Activated CD4-positive, alpha-beta T cell treated with anti-CD3 and anti-CD28 coated beads, Interleukin-2, amount 10 ng/mL, durations not matched to agents 7 days and 5 days (primary cell): ENCODE data around the gene MOV10. TPM values are rescaled to one million over a fixed set of nuclear protein-coding genes. Genes with fewer than 3 reads are reported as not detected.
A peak's percentile ranks its signal among the peaks of the same experiment; 100 is the strongest.

Experiments used
- CTCF ChIA-PET: fragments of 350-600 bp; sonication (Branson Sonifier 250); formaldehyde crosslinking; loops from one replicate; lab custom pipeline; 2021; ENCODE audit warnings: antibody characterized with exemption; lab: Charles Lee
- POLR2A ChIA-PET: fragments of 350-600 bp; sonication (Branson Sonifier 250); formaldehyde crosslinking; loops from one replicate; lab custom pipeline; 2021; ENCODE audit warnings: antibody characterized with exemption; lab: Charles Lee
- DNase-seq: peaks from one replicate; pipeline ENCODE4 v3.0.0-alpha.2; 2020
- H3K27ac Mint-ChIP-seq: one replicate; pipeline ENCODE4 v1.8.0; 2021; ENCODE audit warnings: mild to moderate bottlenecking, moderate library complexity, mixed read lengths
- H3K27me3 Mint-ChIP-seq: one replicate; pipeline ENCODE4 v1.8.0; 2021; ENCODE audit warnings: mixed read lengths
- H3K36me3 Mint-ChIP-seq: one replicate; pipeline ENCODE4 v1.8.0; 2021; ENCODE audit warnings: low read depth, mixed read lengths
- H3K4me1 Mint-ChIP-seq: one replicate; pipeline ENCODE4 v1.8.0; 2021; ENCODE audit warnings: mixed read lengths
- H3K4me3 Mint-ChIP-seq: one replicate; pipeline ENCODE4 v1.8.0; 2021; ENCODE audit warnings: mild to moderate bottlenecking, moderate library complexity, mixed read lengths
- H3K9me3 Mint-ChIP-seq: one replicate; pipeline ENCODE4 v1.8.0; 2021; ENCODE audit warnings: mixed read lengths
- total RNA-seq, 2 experiments: library from RNA; stranded (reverse); gene quantifications; one replicate each; pipeline ENCODE4 v1.2.3, GENCODE V29; 2021

Gene MOV10
- total RNA-seq, 2 experiments from 2014 or later: 118 to 126 TPM

GRCh38 chr1:112712191-112712590 lies 37.7 kb downstream of the MOV10 start:
- H3K27me3 Mint-ChIP-seq: peaks cover 60% of the 10 kb centered on the region
- no peak overlapping the region for H3K27ac Mint-ChIP-seq
- peaks cover 31% of the 10 kb centered on the region for H3K4me1 Mint-ChIP-seq
- POLR2A ChIA-PET: no interaction called here
- CTCF ChIA-PET: interaction anchor here (1.0 to 3.8 kb wide), 2 partner anchors 321 to 366 kb away, joined by 3 to 16 read pairs; no protein-coding TSS in a partner anchor
- no peaks in the 10 kb centered on the region for H3K9me3 Mint-ChIP-seq
- no peak overlapping the region for H3K4me3 Mint-ChIP-seq
- H3K36me3 Mint-ChIP-seq: no peaks in the 10 kb centered on the region
- no peak for DNase-seq

GRCh38 chr1:112712701-112713128 lies 38.3 kb downstream of the MOV10 start:
- Mint-ChIP-seq H3K4me1 (peaks cover 27% of the 10 kb centered on the region), H3K9me3 (no peaks in the 10 kb centered on the region), H3K4me3 (no peak overlapping the region), H3K27me3 (peaks cover 60% of the 10 kb centered on the region), H3K36me3 (no peaks in the 10 kb centered on the region), H3K27ac (no peak overlapping the region)
- ChIA-PET POLR2A (no interaction called here), CTCF (interaction anchor here (0.6 to 3.8 kb wide), 3 partner anchors 39 to 366 kb away, joined by 3 to 16 read pairs (median 4); no protein-coding TSS in a partner anchor)
- DNase-seq: no peak

GRCh38 chr1:112713466-112714312 lies 39.2 kb downstream of the MOV10 start:
- H3K4me3 Mint-ChIP-seq: peak overlapping the region; percentile 15
- CTCF ChIA-PET: interaction anchor here (1.3 to 4.7 kb wide), 5 partner anchors 9 to 359 kb away, joined by 4 to 34 read pairs (median 16); partner anchors contain the start of gene LRIG2
- H3K27ac Mint-ChIP-seq: no peak overlapping the region
- H3K27me3 Mint-ChIP-seq: peaks cover 54% of the 10 kb centered on the region
- peaks cover 25% of the 10 kb centered on the region for H3K4me1 Mint-ChIP-seq
- POLR2A ChIA-PET: no interaction called here
- no peak for DNase-seq
- no peaks in the 10 kb centered on the region for H3K9me3 Mint-ChIP-seq
- no peaks in the 10 kb centered on the region for H3K36me3 Mint-ChIP-seq

- Mint-ChIP-seq H3K27ac (no peak overlapping the region), H3K27me3 (peaks cover 47% of the 10 kb centered on the region), H3K4me1 (peaks cover 25% of the 10 kb centered on the region), H3K9me3 (no peaks in the 10 kb centered on the region), H3K4me3 (peak overlapping the region; percentile 69), H3K36me3 (no peaks in the 10 kb centered on the region)
- POLR2A ChIA-PET: no interaction called here
- CTCF ChIA-PET: interaction anchor here (0.6 to 6.0 kb wide), 13 partner anchors 9 to 1519 kb away, joined by 3 to 45 read pairs (median 4); partner anchors contain the start of genes LRIG2, MOV10 and ST7L
- DNase-seq: no peak
Measured at GRCh38 chr1:112714313-112715263, 40.1 kb downstream of the MOV10 start.

GRCh38 chr1:112715264-112716053 lies 41.0 kb downstream of the MOV10 start, which contains the start of gene PPM1J:
Gene PPM1J (minus strand): TSS chr1:112715332. CDS start chr1:112715301, 31 bp downstream.
- peak; percentile 97 for DNase-seq
- H3K4me3 Mint-ChIP-seq: peak within 1 kb of the TSS; percentile 78
- H3K36me3 Mint-ChIP-seq: no peaks in the 10 kb centered on the region
- H3K4me1 Mint-ChIP-seq: peaks cover 25% of the 10 kb centered on the region
- peak within 1 kb of the TSS; percentile 68 for H3K27ac Mint-ChIP-seq
- H3K27me3 Mint-ChIP-seq: peaks cover 47% of the 10 kb centered on the region
- H3K9me3 Mint-ChIP-seq: no peaks in the 10 kb centered on the region
- ChIA-PET CTCF (interaction anchor here (0.6 to 6.0 kb wide), 19 partner anchors 8 to 1520 kb away, joined by 3 to 45 read pairs (median 3); partner anchors contain the start of genes LRIG2, MOV10, RHOC and ST7L), POLR2A (no interaction called here)

- peaks cover 25% of the 10 kb centered on the region for H3K4me1 Mint-ChIP-seq
- H3K36me3 Mint-ChIP-seq: no peaks in the 10 kb centered on the region
- H3K27me3 Mint-ChIP-seq: peaks cover 43% of the 10 kb centered on the region
- ChIA-PET CTCF (interaction anchor here (0.6 to 6.0 kb wide), 15 partner anchors 9 to 356 kb away, joined by 3 to 45 read pairs (median 4); partner anchors contain the start of genes LRIG2 and RHOC), POLR2A (no interaction called here)
- DNase-seq: peak; percentile 81
- H3K27ac Mint-ChIP-seq: no peak overlapping the region
- H3K9me3 Mint-ChIP-seq: no peaks in the 10 kb centered on the region
- peak overlapping the region; percentile 78 for H3K4me3 Mint-ChIP-seq
Measured at GRCh38 chr1:112716133-112716720, 41.8 kb downstream of the MOV10 start.

- H3K27ac Mint-ChIP-seq: no peak overlapping the region
- peaks cover 46% of the 10 kb centered on the region for H3K27me3 Mint-ChIP-seq
- DNase-seq: no peak
- H3K9me3 Mint-ChIP-seq: no peaks in the 10 kb centered on the region
- no peaks in the 10 kb centered on the region for H3K36me3 Mint-ChIP-seq
- H3K4me1 Mint-ChIP-seq: peaks cover 26% of the 10 kb centered on the region
- no peak overlapping the region for H3K4me3 Mint-ChIP-seq
- POLR2A ChIA-PET: interaction anchor here (0.6 kb wide), 1 partner anchor 1625 kb away, joined by 4 read pairs; no protein-coding TSS in a partner anchor
- CTCF ChIA-PET: interaction anchor here (1.0 to 6.0 kb wide), 8 partner anchors 8 to 87 kb away, joined by 3 to 45 read pairs (median 3); no protein-coding TSS in a partner anchor
Measured at GRCh38 chr1:112717263-112717873, 42.9 kb downstream of the MOV10 start.

- peak; percentile 78 for DNase-seq
- peaks cover 34% of the 10 kb centered on the region for H3K4me1 Mint-ChIP-seq
- POLR2A ChIA-PET: interaction anchor here (0.6 kb wide), 2 partner anchors 355 to 1665 kb away, joined by 3 to 8 read pairs; no protein-coding TSS in a partner anchor
- CTCF ChIA-PET: interaction anchor here (0.6 to 6.0 kb wide), 14 partner anchors 10 to 767 kb away, joined by 3 to 45 read pairs (median 4); partner anchors contain the start of genes LRIG2 and MOV10
- H3K9me3 Mint-ChIP-seq: no peaks in the 10 kb centered on the region
- peaks cover 33% of the 10 kb centered on the region for H3K27me3 Mint-ChIP-seq
- no peak overlapping the region for H3K27ac Mint-ChIP-seq
- H3K36me3 Mint-ChIP-seq: no peaks in the 10 kb centered on the region
- H3K4me3 Mint-ChIP-seq: no peak overlapping the region
Measured at GRCh38 chr1:112718691-112719418, 44.4 kb downstream of the MOV10 start.

GRCh38 chr1:112719706-112720105 lies 45.2 kb downstream of the MOV10 start:
- H3K4me3 Mint-ChIP-seq: no peak overlapping the region
- H3K27me3 Mint-ChIP-seq: peaks cover 25% of the 10 kb centered on the region
- CTCF ChIA-PET: interaction anchor here (0.7 to 6.0 kb wide), 8 partner anchors 10 to 353 kb away, joined by 3 to 45 read pairs (median 6); partner anchors contain the start of genes LRIG2 and MOV10
- POLR2A ChIA-PET: interaction anchor here (0.6 kb wide), 1 partner anchor 1665 kb away, joined by 8 read pairs; no protein-coding TSS in a partner anchor
- peaks cover 27% of the 10 kb centered on the region for H3K4me1 Mint-ChIP-seq
- H3K36me3 Mint-ChIP-seq: no peaks in the 10 kb centered on the region
- H3K27ac Mint-ChIP-seq: no peak overlapping the region
- no peak for DNase-seq
- no peaks in the 10 kb centered on the region for H3K9me3 Mint-ChIP-seq

GRCh38 chr1:112720800-112721199 lies 46.3 kb downstream of the MOV10 start:
- Mint-ChIP-seq H3K36me3 (no peaks in the 10 kb centered on the region), H3K9me3 (no peaks in the 10 kb centered on the region), H3K27me3 (peaks cover 25% of the 10 kb centered on the region), H3K27ac (no peak overlapping the region), H3K4me3 (no peak overlapping the region), H3K4me1 (peaks cover 22% of the 10 kb centered on the region)
- ChIA-PET CTCF (interaction anchor here (1.1 to 4.5 kb wide), 3 partner anchors 33 to 83 kb away, joined by 3 to 36 read pairs (median 3); no protein-coding TSS in a partner anchor), POLR2A (no interaction called here)
- no peak for DNase-seq
